MM.1S (cell line): ENCODE measurements around the gene SMIM1.
"Not testable (repeated sequence)": the region's sequence is repeated elsewhere in the genome, so short reads cannot be mapped to it uniquely, and the experiment has no call there.

Experiments
- DNase-seq: peaks from one replicate; pipeline ENCODE4 v3.0.0-alpha.2; 2015
- H2AFZ ChIP-seq: fragments of 300-600 bp; sonication (generic); 2 replicates; pipeline ENCODE4 v1.6.0; 2016; ENCODE audit warnings: antibody characterized with exemption, low read length
- H3F3A ChIP-seq: fragments of 300-600 bp; sonication (generic); 2 replicates; pipeline ENCODE4 v1.6.1; 2016; ENCODE audit warnings: mild to moderate bottlenecking, antibody characterized with exemption, low read length, moderate library complexity, mixed read lengths; ENCODE audit not compliant: insufficient read depth
- H3K27ac ChIP-seq: fragments of 300-600 bp; sonication (generic); 2 replicates; pipeline ENCODE4 v1.5.1; 2016; ENCODE audit warnings: mild to moderate bottlenecking, low read length
- H3K27me3 ChIP-seq: fragments of 300-600 bp; sonication (generic); replicated peaks from 2 replicates; pipeline ENCODE4 v1.6.0; 2016; ENCODE audit warnings: low read length; ENCODE audit not compliant: insufficient read depth
- H3K36me3 ChIP-seq: fragments of 300-600 bp; sonication (generic); replicated peaks from 2 replicates; pipeline ENCODE4 v1.6.1; 2016; ENCODE audit warnings: mild to moderate bottlenecking, low read length, mixed read lengths; ENCODE audit not compliant: insufficient read depth
- H3K4me1 ChIP-seq: fragments of 300-600 bp; sonication (generic); 2 replicates; pipeline ENCODE4 v1.6.1; 2016; ENCODE audit warnings: low read length, mixed read lengths
- H3K4me2 ChIP-seq: fragments of 300-600 bp; sonication (generic); 2 replicates; pipeline ENCODE4 v1.6.0; 2016; ENCODE audit warnings: low read depth, low read length
- H3K4me3 ChIP-seq: fragments of 300-600 bp; sonication (generic); 2 replicates; pipeline ENCODE4 v1.5.1; 2016; ENCODE audit warnings: low read length, mixed read lengths
- H3K79me2 ChIP-seq: fragments of 300-600 bp; sonication (generic); 2 replicates; pipeline ENCODE4 v1.6.1; 2016; ENCODE audit warnings: mixed run types, low read length, mixed read lengths
- H3K9ac ChIP-seq: fragments of 300-600 bp; sonication (generic); 2 replicates; pipeline ENCODE4 v1.6.1; 2016; ENCODE audit warnings: low read length, mixed read lengths
- H3K9me2 ChIP-seq: fragments of 300-600 bp; sonication (generic); replicated peaks from 2 replicates; pipeline ENCODE4 v1.6.1; 2016; ENCODE audit warnings: mild to moderate bottlenecking, low read length, mixed read lengths; ENCODE audit not compliant: insufficient read depth
- H3K9me3 ChIP-seq: fragments of 300-600 bp; sonication (generic); replicated peaks from 2 replicates; pipeline ENCODE4 v1.6.1; 2016; ENCODE audit warnings: mild to moderate bottlenecking, low read length, mixed read lengths; ENCODE audit not compliant: insufficient read depth
- H4K20me1 ChIP-seq: fragments of 300-600 bp; sonication (generic); 2 replicates; pipeline ENCODE4 v1.6.1; 2016; ENCODE audit warnings: mild to moderate bottlenecking, low read length, moderate library complexity, mixed read lengths; ENCODE audit not compliant: insufficient read depth
- EZH2 ChIP-seq: fragments of 300-600 bp; sonication (generic); optimal IDR thresholded peaks from 2 replicates; pipeline ENCODE3; 2017; ENCODE audit warnings: low read depth, mild to moderate bottlenecking, antibody characterized with exemption, low read length, mixed read lengths
- EZH2phosphoT487 ChIP-seq: fragments of 300-600 bp; sonication (generic); IDR thresholded peaks from 2 replicates; pipeline ENCODE4 v1.6.1; 2018; ENCODE audit warnings: antibody characterized with exemption, low read length
- TF ChIP-seq, protein P1 (sequence below): fragments of 300-600 bp; sonication (generic); IDR thresholded peaks from 2 replicates; pipeline ENCODE4 v1.5.1; 2016; ENCODE audit warnings: antibody characterized with exemption, low read length, mixed read lengths

Gene SMIM1, protein sequence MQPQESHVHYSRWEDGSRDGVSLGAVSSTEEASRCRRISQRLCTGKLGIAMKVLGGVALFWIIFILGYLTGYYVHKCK

DNA sequence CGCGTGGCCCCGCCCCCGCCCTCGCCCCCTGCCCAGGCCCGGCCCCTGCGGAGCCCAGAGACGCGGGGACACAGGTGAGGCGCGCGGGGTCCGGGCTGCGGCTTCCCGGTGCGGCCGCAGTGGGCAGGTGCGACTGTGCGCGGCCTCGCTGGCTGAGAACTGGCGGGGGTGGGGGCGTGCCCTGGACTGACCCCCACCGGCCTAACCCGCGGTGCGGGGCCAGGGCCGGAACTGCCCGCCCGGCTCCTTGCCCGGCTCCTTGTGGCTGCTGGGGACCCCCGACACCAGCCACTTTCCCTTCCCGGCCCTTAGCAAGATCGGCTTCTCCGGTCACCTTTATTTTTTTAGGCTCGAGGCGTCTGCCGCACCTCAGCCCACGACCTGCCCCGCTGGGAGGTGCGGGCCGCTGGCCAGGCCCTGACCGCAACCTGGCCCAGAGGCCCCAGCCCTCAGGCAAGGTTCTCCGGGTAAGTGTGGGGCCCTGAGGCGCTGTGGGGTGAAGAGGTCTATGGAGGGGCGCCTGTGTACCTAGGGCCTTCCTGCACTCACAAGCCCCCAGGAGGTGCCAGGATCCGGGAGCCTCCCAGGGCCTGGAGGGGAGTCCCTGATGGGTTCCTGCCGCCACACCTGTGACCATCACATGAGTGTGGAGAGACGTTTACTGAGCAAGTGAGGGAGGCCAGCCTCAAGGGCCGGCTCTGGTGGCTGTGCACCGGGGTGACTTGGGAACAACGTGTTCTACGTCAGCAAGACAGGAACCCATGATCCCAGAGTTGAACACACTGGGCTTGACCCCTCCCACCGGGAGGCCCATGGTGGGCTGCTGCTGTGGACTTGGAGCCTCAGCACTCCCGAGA, at the start of gene SMIM1:
SMIM1 (plus strand) TSS at position 35 of the 857 bp plus-strand sequence. CDS start 2,625 bp downstream, outside the sequence.
- no peak for DNase-seq
- H3F3A ChIP-seq, result no peaks in the 10 kb centered on the region
- H3K9me3 ChIP-seq, result no peaks in the 10 kb centered on the region
- H3K4me3 ChIP-seq, result peak within 1 kb of the TSS; percentile 69
- no peaks in the 10 kb centered on the region for H3K79me2 ChIP-seq
- H3K36me3 ChIP-seq, result no peaks in the 10 kb centered on the region
- peaks cover 38% of the 10 kb centered on the region for H3K27me3 ChIP-seq
- TF ChIP-seq EZH2 (no peak), EZH2phosphoT487 (no peak)
- TF ChIP-seq, protein P1, sequence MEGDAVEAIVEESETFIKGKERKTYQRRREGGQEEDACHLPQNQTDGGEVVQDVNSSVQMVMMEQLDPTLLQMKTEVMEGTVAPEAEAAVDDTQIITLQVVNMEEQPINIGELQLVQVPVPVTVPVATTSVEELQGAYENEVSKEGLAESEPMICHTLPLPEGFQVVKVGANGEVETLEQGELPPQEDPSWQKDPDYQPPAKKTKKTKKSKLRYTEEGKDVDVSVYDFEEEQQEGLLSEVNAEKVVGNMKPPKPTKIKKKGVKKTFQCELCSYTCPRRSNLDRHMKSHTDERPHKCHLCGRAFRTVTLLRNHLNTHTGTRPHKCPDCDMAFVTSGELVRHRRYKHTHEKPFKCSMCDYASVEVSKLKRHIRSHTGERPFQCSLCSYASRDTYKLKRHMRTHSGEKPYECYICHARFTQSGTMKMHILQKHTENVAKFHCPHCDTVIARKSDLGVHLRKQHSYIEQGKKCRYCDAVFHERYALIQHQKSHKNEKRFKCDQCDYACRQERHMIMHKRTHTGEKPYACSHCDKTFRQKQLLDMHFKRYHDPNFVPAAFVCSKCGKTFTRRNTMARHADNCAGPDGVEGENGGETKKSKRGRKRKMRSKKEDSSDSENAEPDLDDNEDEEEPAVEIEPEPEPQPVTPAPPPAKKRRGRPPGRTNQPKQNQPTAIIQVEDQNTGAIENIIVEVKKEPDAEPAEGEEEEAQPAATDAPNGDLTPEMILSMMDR, result no peak
- H3K9me2 ChIP-seq, result no peaks in the 10 kb centered on the region
- H2AFZ ChIP-seq, result peak within 1 kb of the TSS; percentile 84
- H3K4me1 ChIP-seq, result peaks cover 17% of the 10 kb centered on the region
- peak within 1 kb of the TSS; percentile 33; the same call in 1 of the 2 replicates for H3K9ac ChIP-seq
- no peak within 1 kb of the TSS for H3K27ac ChIP-seq
- H3K4me2 ChIP-seq, result peak within 1 kb of the TSS; percentile 98
- H4K20me1 ChIP-seq, result no peaks in the 10 kb centered on the region

DNA sequence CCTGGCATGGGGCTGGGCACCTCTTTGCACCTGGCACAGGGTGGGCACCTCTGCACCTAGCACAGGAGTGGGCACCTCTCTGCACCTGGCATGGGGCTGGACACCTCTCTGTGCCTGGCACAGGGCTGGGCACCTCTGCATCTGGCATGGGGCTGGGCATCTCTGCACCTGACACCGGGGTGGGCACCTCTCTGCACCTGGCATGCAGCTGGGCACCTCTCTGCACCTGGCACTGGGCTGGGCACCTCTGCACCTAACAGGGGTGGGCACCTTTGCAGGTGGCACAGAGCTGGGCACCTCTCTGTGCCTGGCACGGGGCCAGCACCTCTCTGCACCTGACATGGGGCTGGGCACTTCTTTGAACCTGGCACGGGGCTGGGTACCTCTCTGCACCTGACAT, 49.7 kb upstream of the SMIM1 start:
- TF ChIP-seq, protein P1, result no peak
- TF ChIP-seq EZH2phosphoT487 (no peak), EZH2 (no peak)
- no peak overlapping the region for H2AFZ ChIP-seq

DNA sequence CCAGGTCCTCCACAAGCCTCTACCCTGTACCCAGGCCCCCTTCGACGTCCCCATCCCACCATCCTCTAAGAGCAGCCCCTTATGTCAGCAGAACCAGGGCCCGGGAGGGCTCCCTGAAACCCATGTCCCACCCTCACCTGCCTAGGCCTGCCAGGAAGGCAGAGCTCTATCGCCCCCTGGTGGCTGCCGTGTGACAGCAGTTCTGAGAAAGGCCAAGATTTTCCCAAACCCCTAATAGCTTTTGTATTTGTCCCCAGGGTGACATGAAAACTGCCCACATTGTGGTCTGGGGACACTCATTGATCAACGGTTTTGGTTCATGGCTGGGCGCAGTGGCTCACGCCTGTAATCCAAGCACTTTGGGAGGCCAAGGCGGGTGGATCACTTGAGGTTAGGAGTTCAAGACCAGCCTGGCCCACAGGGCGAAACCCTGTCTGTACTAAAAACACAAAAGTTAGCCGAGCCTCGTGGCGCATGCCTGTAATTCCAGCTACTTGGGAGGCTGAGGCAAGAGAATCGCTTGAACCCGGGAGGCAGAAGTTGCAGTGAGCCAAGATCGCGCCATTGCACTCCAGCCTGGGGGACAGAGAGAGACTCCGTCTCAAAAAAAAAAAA, 48.0 kb upstream of the SMIM1 start:
- H3K36me3 ChIP-seq, H3K4me2 ChIP-seq, H2AFZ ChIP-seq, H3K4me1 ChIP-seq, H3K9me3 ChIP-seq, H3K4me3 ChIP-seq, H3K9ac ChIP-seq, H4K20me1 ChIP-seq, H3K27me3 ChIP-seq, H3K27ac ChIP-seq, H3K9me2 ChIP-seq, H3K79me2 ChIP-seq, H3F3A ChIP-seq: not testable (repeated sequence)
- peak; percentile 57 for DNase-seq
- TF ChIP-seq, protein P1, result peak; percentile 91

More for the DNA sequence above, 49.7 kb upstream of the SMIM1 start:
- Histone ChIP-seq H3K4me2 (no peak overlapping the region), H3K27ac (no peak overlapping the region), H3K79me2 (no peaks in the 10 kb centered on the region), H3F3A (no peaks in the 10 kb centered on the region), H3K4me3 (no peak overlapping the region), H3K9ac (no peak overlapping the region), H3K4me1 (no peaks in the 10 kb centered on the region), H3K36me3 (no peaks in the 10 kb centered on the region), H3K9me2 (no peaks in the 10 kb centered on the region), H3K9me3 (no peaks in the 10 kb centered on the region), H3K27me3 (no peaks in the 10 kb centered on the region), H4K20me1 (no peaks in the 10 kb centered on the region)
- no peak for DNase-seq
